DOHH2 (cell line): Measurements from ENCODE around the gene GUCA1A.

Experiments used
- EZH2phosphoT487 ChIP-seq: fragments of 200-600 bp; sonication (generic); IDR thresholded peaks from 2 replicates; pipeline ENCODE4 v1.6.1; 2017; ENCODE audit warnings: borderline replicate concordance, mild to moderate bottlenecking, antibody characterized with exemption, low read length, moderate library complexity, mixed read lengths
- TF ChIP-seq, protein P1 (sequence below): fragments of 200-600 bp; sonication (generic); IDR thresholded peaks from one replicate; pipeline ENCODE4 v1.5.1; 2014; ENCODE audit warnings: antibody characterized with exemption, mild to moderate bottlenecking, low read depth, low read length; ENCODE audit not compliant: poor library complexity, severe bottlenecking

DNA sequence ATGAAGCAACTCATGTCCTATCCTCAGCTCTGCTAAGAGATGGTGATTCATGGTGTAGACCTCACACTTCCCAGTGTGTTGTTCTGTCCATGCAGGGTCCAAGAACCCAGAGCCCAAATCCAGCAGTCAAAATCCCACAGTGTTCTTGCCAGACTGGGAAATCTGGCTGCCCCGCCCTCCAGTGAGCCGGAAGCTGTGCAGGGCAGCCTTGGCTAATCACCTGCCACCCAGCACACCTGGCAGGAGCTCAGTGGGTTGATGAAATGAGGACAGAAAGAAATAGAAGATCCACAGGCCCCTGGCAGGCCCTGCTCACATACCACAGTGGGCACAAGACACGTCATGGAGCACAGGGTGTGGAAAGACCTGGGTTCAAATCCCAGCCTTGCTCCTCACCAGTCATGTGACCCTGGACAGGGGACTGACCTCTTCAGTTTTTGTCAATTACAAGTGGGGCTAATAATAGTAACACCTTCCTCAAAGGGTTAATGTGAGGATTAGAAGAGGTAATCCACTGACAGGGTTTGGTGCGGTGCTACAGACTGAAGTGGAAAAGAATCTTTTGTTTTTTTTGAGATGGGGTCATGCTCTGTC lies 13.6 kb upstream of the GUCA1A start:
- TF ChIP-seq, protein P1, sequence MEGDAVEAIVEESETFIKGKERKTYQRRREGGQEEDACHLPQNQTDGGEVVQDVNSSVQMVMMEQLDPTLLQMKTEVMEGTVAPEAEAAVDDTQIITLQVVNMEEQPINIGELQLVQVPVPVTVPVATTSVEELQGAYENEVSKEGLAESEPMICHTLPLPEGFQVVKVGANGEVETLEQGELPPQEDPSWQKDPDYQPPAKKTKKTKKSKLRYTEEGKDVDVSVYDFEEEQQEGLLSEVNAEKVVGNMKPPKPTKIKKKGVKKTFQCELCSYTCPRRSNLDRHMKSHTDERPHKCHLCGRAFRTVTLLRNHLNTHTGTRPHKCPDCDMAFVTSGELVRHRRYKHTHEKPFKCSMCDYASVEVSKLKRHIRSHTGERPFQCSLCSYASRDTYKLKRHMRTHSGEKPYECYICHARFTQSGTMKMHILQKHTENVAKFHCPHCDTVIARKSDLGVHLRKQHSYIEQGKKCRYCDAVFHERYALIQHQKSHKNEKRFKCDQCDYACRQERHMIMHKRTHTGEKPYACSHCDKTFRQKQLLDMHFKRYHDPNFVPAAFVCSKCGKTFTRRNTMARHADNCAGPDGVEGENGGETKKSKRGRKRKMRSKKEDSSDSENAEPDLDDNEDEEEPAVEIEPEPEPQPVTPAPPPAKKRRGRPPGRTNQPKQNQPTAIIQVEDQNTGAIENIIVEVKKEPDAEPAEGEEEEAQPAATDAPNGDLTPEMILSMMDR = no peak
- TF ChIP-seq EZH2phosphoT487 = no peak
